Upper lobe of left lung (tissue), 6 donors: ENCODE data around the gene HNRNPDL. TPM values are rescaled to one million over a fixed set of nuclear protein-coding genes. Genes with fewer than 3 reads are reported as not detected.

ENCODE experiments used
- ATAC-seq, 2 donors: fragments of 200-7000 bp; cut with Tn5 transposase; one replicate each; pipeline ENCODE4 v1.9.1; 2022; ENCODE audit warnings: mild to moderate bottlenecking in 2 of 2, moderate library complexity in 2 of 2; ENCODE audit not compliant: low FRiP score in 2 of 2
- DNase-seq, 2 donors: peaks; one replicate each; pipeline ENCODE4 v3.0.0-alpha.2; 2019 to 2020
- H3K27ac ChIP-seq, 4 donors: fragments of 200-600 bp; sonication (generic); one replicate each; pipeline ENCODE4 v1.5.1; 2016 to 2019
- H3K27me3 ChIP-seq, 4 donors: fragments of 200-600 bp; sonication (generic); one replicate each; pipeline ENCODE4 v1.5.1; 2017 to 2019
- H3K36me3 ChIP-seq, 4 donors: fragments of 200-600 bp; sonication (generic); one replicate each; pipeline ENCODE4 v1.5.1; 2016 to 2019
- H3K4me1 ChIP-seq, 4 donors: fragments of 200-600 bp; sonication (generic); one replicate each; pipeline ENCODE4 v1.5.1; 2018 to 2019
- H3K4me3 ChIP-seq, 4 donors: fragments of 200-600 bp; sonication (generic); one replicate each; pipeline ENCODE4 v1.5.1; 2017 to 2019; ENCODE audit warnings: mild to moderate bottlenecking in 2 of 4, moderate library complexity in 1 of 4
- H3K9me3 ChIP-seq, 4 donors: fragments of 200-600 bp; sonication (generic); one replicate each; pipeline ENCODE4 v1.5.1; 2018 to 2019
- CTCF ChIP-seq, 6 experiments: fragments of 450-650 bp in 4 of 6; fragments of 200-600 bp in 2 of 6; sonication (generic) in 2 of 6; IDR thresholded peaks; one replicate each; pipeline ENCODE4 v1.5.1; 2016 to 2019; ENCODE audit warnings: antibody characterized with exemption in 6 of 6
- EP300 ChIP-seq, 4 donors: sonication (generic); formaldehyde crosslinking; IDR thresholded peaks; one replicate each; pipeline ENCODE4 v1.5.1; 2017; ENCODE audit warnings: antibody characterized with exemption in 4 of 4, control low read depth in 2 of 4
- POLR2A ChIP-seq, 4 donors: fragments of 450-650 bp; IDR thresholded peaks; one replicate each; pipeline ENCODE4 v1.5.1; 2016 to 2017; ENCODE audit warnings: antibody characterized with exemption in 4 of 4, mild to moderate bottlenecking in 2 of 4
- POLR2AphosphoS5 ChIP-seq, 2 donors: sonication (generic); formaldehyde crosslinking; IDR thresholded peaks; one replicate each; pipeline ENCODE4 v1.5.1; 2017; ENCODE audit warnings: antibody characterized with exemption in 2 of 2
- WGBS, 2 donors: methylation state at CpG; one replicate each; pipeline ENCODE4 v1.1.5; 2017 to 2018; 5-methylcytosine and 5-hydroxymethylcytosine counted together
- total RNA-seq, 6 donors: library from RNA; depleted of rRNA in 4 of 6; stranded (reverse); fragments of >200 nt in 4 of 6; gene quantifications; one replicate each; pipeline versions ENCODE4 v1.1.0 to v1.2.1, GENCODE V29; 2016 to 2021
- donor health status: DM: no; HTN: no; CAD: no; lungs with moderate emphysema.
- donor health status: DM: no; HTN: yes; CAD: no; lungs with severe emphysema.

HNRNPDL gene
- total RNA-seq, 6 donors from 2014 or later = 141 to 249 (median 186) TPM

GRCh38 chr4:82458729-82459128 lies 28.5 kb upstream of the HNRNPDL start:
- H3K36me3 ChIP-seq = peaks cover 13 to 61% (median 15%) of the 10 kb centered on the region in 4 donors
- H3K4me1 ChIP-seq = peaks cover 0 to 7% (median 1%) of the 10 kb centered on the region in 4 donors
- WGBS, 2 donors = 95 to 96% methylated on average over 2 of the region's 2 CpGs
- H3K4me3 ChIP-seq = no peak overlapping the region
- TF ChIP-seq CTCF (IDR thresholded peaks at IDR 0.05) (no peak), POLR2A (IDR thresholded peaks at IDR 0.05) (no peak), EP300 (IDR thresholded peaks at IDR 0.05) (no peak), POLR2AphosphoS5 (IDR thresholded peaks at IDR 0.05) (no peak)
- DNase-seq (no peak), ATAC-seq (no peak)
- no peak overlapping the region for H3K27ac ChIP-seq
- H3K27me3 ChIP-seq = no peaks in the 10 kb centered on the region
- no peaks in the 10 kb centered on the region for H3K9me3 ChIP-seq

GRCh38 chr4:82457266-82457665 lies 27.0 kb upstream of the HNRNPDL start:
- TF ChIP-seq CTCF (IDR thresholded peaks at IDR 0.05) = no peak
- TF ChIP-seq POLR2A (IDR thresholded peaks at IDR 0.05) = no peak
- no peak for TF ChIP-seq EP300 (IDR thresholded peaks at IDR 0.05)
- no peak for TF ChIP-seq POLR2AphosphoS5 (IDR thresholded peaks at IDR 0.05)
- Histone ChIP-seq H3K36me3 (peaks cover 13 to 73% (median 17%) of the 10 kb centered on the region in 4 donors), H3K4me3 (no peak overlapping the region), H3K9me3 (no peaks in the 10 kb centered on the region), H3K27me3 (no peaks in the 10 kb centered on the region), H3K27ac (no peak overlapping the region), H3K4me1 (peaks cover 0 to 3% (median 0%) of the 10 kb centered on the region in 4 donors)
- WGBS, 2 donors = 87 to 89% methylated on average over 7 of the region's 7 CpGs
- ATAC-seq (no peak), DNase-seq (no peak)

GRCh38 chr4:82452026-82452425 lies 21.8 kb upstream of the HNRNPDL start:
- Histone ChIP-seq H3K27ac (no peak overlapping the region), H3K27me3 (no peaks in the 10 kb centered on the region), H3K4me1 (no peaks in the 10 kb centered on the region), H3K4me3 (no peak overlapping the region), H3K36me3 (peaks cover 0 to 73% (median 28%) of the 10 kb centered on the region in 4 donors), H3K9me3 (no peaks in the 10 kb centered on the region)
- TF ChIP-seq POLR2AphosphoS5 (IDR thresholded peaks at IDR 0.05) (no peak), EP300 (IDR thresholded peaks at IDR 0.05) (no peak), CTCF (IDR thresholded peaks at IDR 0.05) (no peak), POLR2A (IDR thresholded peaks at IDR 0.05) (no peak)
- 96 to 97% methylated on average over 7 of the region's 7 CpGs for WGBS, 2 donors
- DNase-seq (no peak), ATAC-seq (no peak)

GRCh38 chr4:82450966-82451755 lies 20.9 kb upstream of the HNRNPDL start:
- WGBS, 2 donors = 78 to 80% methylated on average over 13 of the region's 13 CpGs
- no peak for DNase-seq

More at GRCh38 chr4:82450966-82451755, 20.9 kb upstream of the HNRNPDL start:
- Histone ChIP-seq H3K4me3 (no peak overlapping the region), H3K27ac (no peak overlapping the region), H3K9me3 (no peaks in the 10 kb centered on the region), H3K4me1 (no peaks in the 10 kb centered on the region), H3K27me3 (no peaks in the 10 kb centered on the region), H3K36me3 (peaks cover 0 to 64% (median 27%) of the 10 kb centered on the region in 4 donors)
- no peak for ATAC-seq
- no peak for TF ChIP-seq POLR2AphosphoS5 (IDR thresholded peaks at IDR 0.05)
- TF ChIP-seq EP300 (IDR thresholded peaks at IDR 0.05) = no peak
- no peak for TF ChIP-seq CTCF (IDR thresholded peaks at IDR 0.05)
- TF ChIP-seq POLR2A (IDR thresholded peaks at IDR 0.05) = no peak
